GM19324 (cell line): ENCODE results near the gene TRMT44.

ENCODE experiments used
- ATAC-seq: cut with Tn5 transposase; IDR thresholded peaks from one replicate; pipeline ENCODE4 v1.9.1; 2021; ENCODE audit warnings: mild to moderate bottlenecking, moderate library complexity; ENCODE audit not compliant: unreplicated experiment, low FRiP score

The TRMT44 gene

GRCh38 chr4:8428288-8429097, 12.1 kb upstream of the TRMT44 start:
- ATAC-seq, result peak; percentile 98

- no peak for ATAC-seq
Measured at GRCh38 chr4:8431553-8431952, 9.0 kb upstream of the TRMT44 start.

- ATAC-seq, result no peak
Measured at GRCh38 chr4:8433136-8433535, 7.4 kb upstream of the TRMT44 start.

- no peak for ATAC-seq
Measured at GRCh38 chr4:8434251-8435073, 6.1 kb upstream of the TRMT44 start.

- ATAC-seq, result peak; percentile 62
Measured at GRCh38 chr4:8435656-8436121, 4.9 kb upstream of the TRMT44 start.

- no peak for ATAC-seq
Measured at GRCh38 chr4:8437281-8437680, 3.3 kb upstream of the TRMT44 start.

- no peak for ATAC-seq
Measured at GRCh38 chr4:8438743-8439142, 1.8 kb upstream of the TRMT44 start.

GRCh38 chr4:8439168-8439567, 1.4 kb upstream of the TRMT44 start:
- ATAC-seq, result no peak

- ATAC-seq, result peak; percentile 14
Measured at GRCh38 chr4:8439914-8440491, 574 bp upstream of the TRMT44 start.

GRCh38 chr4:8441499-8442091, 1.0 kb downstream of the TRMT44 start:
- ATAC-seq, result no peak

GRCh38 chr4:8442596-8443358, 2.2 kb downstream of the TRMT44 start:
- no peak for ATAC-seq

GRCh38 chr4:8443801-8444200, 3.2 kb downstream of the TRMT44 start:
- no peak for ATAC-seq

- no peak for ATAC-seq
Measured at GRCh38 chr4:8446122-8446521, 5.5 kb downstream of the TRMT44 start.

- no peak for ATAC-seq
Measured at GRCh38 chr4:8451440-8452182, 11.0 kb downstream of the TRMT44 start.

GRCh38 chr4:8453957-8454356, 13.4 kb downstream of the TRMT44 start:
- no peak for ATAC-seq

GRCh38 chr4:8457646-8458252, 17.2 kb downstream of the TRMT44 start:
- ATAC-seq, result no peak

- ATAC-seq, result no peak
Measured at GRCh38 chr4:8459867-8460445, 19.4 kb downstream of the TRMT44 start.

GRCh38 chr4:8461086-8461485, 20.5 kb downstream of the TRMT44 start:
- ATAC-seq, result no peak

- no peak for ATAC-seq
Measured at GRCh38 chr4:8461616-8462015, 21.0 kb downstream of the TRMT44 start.
